ENCODE results near the gene BIN2.

The BIN2 gene

GRCh38 chr12:51254536-51254935 lies 69.4 kb downstream of the BIN2 start:
- DNase-seq (ENCODE audit: low read depth), result no peak
- no peak overlapping the region for H3K4me3 ChIP-seq (ENCODE audit: low read depth, low read length)
- no peak for TF ChIP-seq CTCF (IDR thresholded peaks at IDR 0.05; ENCODE audit: low read depth, low read length, missing control alignments)

- no peak for TF ChIP-seq CTCF (IDR thresholded peaks at IDR 0.05; ENCODE audit: low read depth, low read length, missing control alignments)
- no peak overlapping the region for H3K4me3 ChIP-seq (ENCODE audit: low read depth, low read length)
- DNase-seq (ENCODE audit: low read depth), result no peak
Measured at GRCh38 chr12:51253276-51253675, 70.7 kb downstream of the BIN2 start.

- H3K4me3 ChIP-seq (ENCODE audit: low read depth, low read length), result no peak overlapping the region
Measured at GRCh38 chr12:51247523-51248206, 76.3 kb downstream of the BIN2 start.

GRCh38 chr12:51246254-51246853 lies 77.6 kb downstream of the BIN2 start:
- DNase-seq (ENCODE audit: low read depth), result no peak
- peak; percentile 17 for TF ChIP-seq CTCF (IDR thresholded peaks at IDR 0.05; ENCODE audit: low read depth, low read length, missing control alignments)
- H3K4me3 ChIP-seq (ENCODE audit: low read depth, low read length), result no peak overlapping the region

More at GRCh38 chr12:51247523-51248206, 76.3 kb downstream of the BIN2 start:
- no peak for TF ChIP-seq CTCF (IDR thresholded peaks at IDR 0.05; ENCODE audit: low read depth, low read length, missing control alignments)
- no peak for DNase-seq (ENCODE audit: low read depth)

- H3K4me3 ChIP-seq (ENCODE audit: low read depth, low read length), result no peak overlapping the region
- DNase-seq (ENCODE audit: low read depth), result no peak
Measured at GRCh38 chr12:51245476-51246253, 78.3 kb downstream of the BIN2 start.

GRCh38 chr12:51244269-51244668 lies 79.7 kb downstream of the BIN2 start:
- H3K4me3 ChIP-seq (ENCODE audit: low read depth, low read length), result no peak overlapping the region
- TF ChIP-seq CTCF (IDR thresholded peaks at IDR 0.05; ENCODE audit: low read depth, low read length, missing control alignments), result no peak
- no peak for DNase-seq (ENCODE audit: low read depth)

More at GRCh38 chr12:51245476-51246253, 78.3 kb downstream of the BIN2 start:
- no peak for TF ChIP-seq CTCF (IDR thresholded peaks at IDR 0.05; ENCODE audit: low read depth, low read length, missing control alignments)
